GM12801 (cell line): ENCODE measurements around the gene KIAA0825.

Experiments used
- TF ChIP-seq, protein P1 (sequence below): IDR thresholded peaks from one replicate; pipeline ENCODE4 v1.5.1; 2011; ENCODE audit warnings: control low read depth; ENCODE audit not compliant: insufficient read length; ENCODE audit errors: extremely low read depth

KIAA0825 gene

DNA sequence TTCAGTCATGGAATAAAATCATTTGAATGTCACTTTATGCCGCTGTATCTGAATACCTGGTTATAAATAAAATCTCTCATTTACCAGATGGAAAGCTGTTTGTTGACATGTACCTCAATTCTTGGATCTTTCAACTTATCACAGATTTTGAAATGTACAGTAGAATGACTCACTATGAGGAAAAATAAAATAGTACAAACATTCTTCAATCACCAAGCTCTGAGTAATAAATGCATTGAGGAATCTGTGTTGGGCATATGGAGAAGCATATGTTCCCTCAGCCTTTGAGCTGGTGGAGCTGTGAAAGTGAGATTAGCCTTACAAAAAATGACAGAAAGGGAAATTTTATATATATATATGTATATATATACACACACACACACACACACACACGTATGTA is 175.4 kb downstream of the KIAA0825 start:
- TF ChIP-seq, protein P1, sequence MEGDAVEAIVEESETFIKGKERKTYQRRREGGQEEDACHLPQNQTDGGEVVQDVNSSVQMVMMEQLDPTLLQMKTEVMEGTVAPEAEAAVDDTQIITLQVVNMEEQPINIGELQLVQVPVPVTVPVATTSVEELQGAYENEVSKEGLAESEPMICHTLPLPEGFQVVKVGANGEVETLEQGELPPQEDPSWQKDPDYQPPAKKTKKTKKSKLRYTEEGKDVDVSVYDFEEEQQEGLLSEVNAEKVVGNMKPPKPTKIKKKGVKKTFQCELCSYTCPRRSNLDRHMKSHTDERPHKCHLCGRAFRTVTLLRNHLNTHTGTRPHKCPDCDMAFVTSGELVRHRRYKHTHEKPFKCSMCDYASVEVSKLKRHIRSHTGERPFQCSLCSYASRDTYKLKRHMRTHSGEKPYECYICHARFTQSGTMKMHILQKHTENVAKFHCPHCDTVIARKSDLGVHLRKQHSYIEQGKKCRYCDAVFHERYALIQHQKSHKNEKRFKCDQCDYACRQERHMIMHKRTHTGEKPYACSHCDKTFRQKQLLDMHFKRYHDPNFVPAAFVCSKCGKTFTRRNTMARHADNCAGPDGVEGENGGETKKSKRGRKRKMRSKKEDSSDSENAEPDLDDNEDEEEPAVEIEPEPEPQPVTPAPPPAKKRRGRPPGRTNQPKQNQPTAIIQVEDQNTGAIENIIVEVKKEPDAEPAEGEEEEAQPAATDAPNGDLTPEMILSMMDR = no peak

DNA sequence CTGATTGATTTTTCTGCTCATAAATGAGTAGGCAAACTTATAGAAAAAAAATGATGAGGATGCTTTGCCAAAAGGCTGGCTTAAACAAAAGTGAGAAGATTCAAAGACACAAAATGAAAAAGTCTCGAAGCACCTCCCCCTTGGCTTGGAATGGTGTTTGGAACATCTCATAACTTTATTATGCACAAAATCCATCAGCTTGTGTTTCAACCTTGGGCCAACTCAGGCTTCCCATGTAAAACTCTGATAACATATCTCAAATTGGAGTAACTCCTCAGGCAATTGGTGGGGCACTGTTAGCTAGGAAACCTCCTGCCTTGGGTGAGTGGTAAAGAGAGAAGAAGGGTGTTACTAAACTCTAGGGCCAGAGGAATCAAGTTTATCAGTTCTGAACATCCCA is 176.3 kb downstream of the KIAA0825 start:
- TF ChIP-seq, protein P1 = no peak

DNA sequence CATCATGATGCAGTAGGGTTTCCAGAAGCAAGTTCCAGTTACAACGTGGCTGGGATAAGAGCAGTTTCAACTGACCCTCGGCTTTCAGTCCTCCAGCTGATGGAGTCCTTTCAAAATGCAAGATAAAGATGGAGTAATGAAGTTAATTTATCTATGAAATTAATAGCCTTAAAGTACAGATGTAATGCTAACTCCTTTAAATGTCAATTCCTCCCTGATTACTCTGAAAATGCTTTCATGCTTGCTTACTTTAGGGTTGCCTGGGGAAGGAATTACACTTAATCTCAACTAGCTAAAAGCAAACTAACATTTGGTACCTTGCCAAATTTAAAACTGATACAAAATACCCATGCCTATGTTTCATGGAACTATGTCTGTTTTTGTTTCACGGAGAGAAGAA is 178.4 kb downstream of the KIAA0825 start:
- TF ChIP-seq, protein P1 = no peak

DNA sequence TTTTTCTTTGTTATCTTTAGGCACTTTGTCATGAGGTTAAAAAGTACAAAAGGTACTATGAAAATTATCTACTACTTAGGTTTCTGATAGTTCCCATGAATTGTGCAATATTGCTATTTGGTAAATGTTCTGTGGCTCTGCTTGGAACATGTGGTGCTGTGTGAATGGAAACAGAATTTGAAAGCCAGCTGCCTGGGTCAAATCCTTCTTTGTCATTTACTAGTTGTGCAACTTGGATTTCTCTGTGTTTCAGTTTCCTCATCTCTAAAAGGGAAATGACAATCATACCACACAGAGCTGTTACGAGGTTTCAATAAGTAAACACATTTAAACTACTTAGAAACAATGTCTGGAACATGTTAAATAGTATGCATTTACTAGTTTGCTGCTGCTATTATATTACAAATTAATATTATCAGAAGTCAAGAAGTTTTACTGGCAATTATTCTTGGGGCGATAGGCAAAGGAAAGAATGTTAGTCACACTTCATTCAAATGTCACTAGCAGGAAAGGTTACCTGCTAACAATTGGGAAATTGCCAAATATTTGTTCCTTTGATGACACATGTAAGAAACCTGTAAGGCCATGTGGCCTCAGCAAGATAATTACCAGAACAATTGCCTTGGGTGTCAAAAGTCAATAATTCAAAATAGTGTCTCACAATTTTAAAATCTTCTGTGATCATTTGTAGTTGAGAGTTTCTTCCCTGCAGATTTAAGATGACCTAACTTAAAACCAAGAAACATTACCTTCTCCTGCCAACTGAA is 184.8 kb downstream of the KIAA0825 start:
- TF ChIP-seq, protein P1 = no peak

DNA sequence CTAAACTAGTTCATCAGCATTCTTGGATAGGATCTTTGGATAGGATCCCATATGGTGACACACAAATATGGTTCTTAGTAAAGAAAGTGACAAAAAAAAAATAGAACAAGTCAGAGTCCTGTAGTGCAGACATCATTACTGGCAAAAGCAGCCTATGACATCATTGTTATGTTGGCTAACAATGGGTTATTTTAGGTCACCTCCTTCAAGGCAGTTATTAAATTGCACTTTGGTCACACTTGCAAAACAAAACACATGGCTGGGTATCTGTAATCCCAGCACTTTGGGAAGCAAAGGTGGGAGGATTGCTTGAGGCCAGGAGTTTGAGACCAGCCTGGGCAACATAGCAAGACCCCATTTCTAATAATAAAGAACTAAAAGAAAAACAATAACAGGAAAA is 185.9 kb downstream of the KIAA0825 start:
- TF ChIP-seq, protein P1 = no peak

DNA sequence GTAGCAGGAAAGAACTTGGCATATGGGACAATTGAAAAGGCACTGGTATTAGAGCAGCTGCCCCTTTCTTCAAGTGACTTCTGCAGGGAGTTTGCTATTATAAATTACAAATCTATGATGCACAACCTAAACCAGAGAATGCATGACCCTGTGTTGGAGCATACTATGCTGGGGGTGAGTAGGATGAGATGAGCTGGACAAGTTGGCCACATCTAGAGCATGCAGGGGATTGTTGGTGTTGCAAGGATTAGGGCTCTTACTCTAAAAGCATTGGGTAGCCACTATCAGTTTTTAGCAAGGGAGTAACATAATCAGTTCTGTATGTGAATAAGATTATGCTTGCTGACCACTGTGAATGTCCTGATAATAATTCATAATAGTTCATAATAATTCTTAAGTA is 186.7 kb downstream of the KIAA0825 start:
- TF ChIP-seq, protein P1 = no peak

DNA sequence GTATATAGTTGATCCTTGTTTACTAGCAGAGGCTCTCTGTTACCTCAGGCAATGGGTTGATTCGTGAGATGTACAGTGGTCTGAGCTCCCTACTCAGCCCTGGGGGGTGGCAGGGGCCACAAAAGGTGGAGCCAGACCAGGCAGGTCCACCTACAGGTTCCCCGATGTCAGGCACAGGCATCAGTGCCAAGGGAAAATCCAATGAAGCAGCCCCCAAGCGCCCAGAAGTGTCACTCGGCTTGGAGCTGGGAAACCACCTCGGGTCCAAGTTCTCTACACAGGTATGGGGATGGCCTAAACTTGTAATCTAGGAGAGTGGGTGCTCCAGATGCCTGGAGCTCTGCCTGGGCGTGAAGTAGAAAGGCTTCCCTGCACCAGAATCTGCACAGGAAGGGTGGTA is 188.8 kb downstream of the KIAA0825 start:
- TF ChIP-seq, protein P1 = no peak
